CD14-positive monocyte (primary cell): ENCODE measurements around the gene GCKR. TPM values are rescaled to one million over a fixed set of nuclear protein-coding genes. Genes with fewer than 3 reads are reported as not detected.

Source experiments
- DNase-seq, 3 donors: peaks; one replicate each; pipeline ENCODE4 v3.0.0-alpha.2; 2011 to 2022
- H2AFZ ChIP-seq: 2 replicates; pipeline ENCODE4 v1.6.0; 2012; ENCODE audit warnings: mild to moderate bottlenecking, low read depth, low read length, inconsistent platforms; ENCODE audit not compliant: insufficient read depth, poor library complexity, severe bottlenecking
- H3K27ac ChIP-seq, 2 donors: 1 replicate in 1 of 2; 2 replicates in 1 of 2; pipeline ENCODE4 v1.5.1; 2012 to 2013; ENCODE audit warnings: low read length in 2 of 2, control low read depth in 1 of 2, inconsistent platforms in 1 of 2, low read depth in 1 of 2, mild to moderate bottlenecking in 1 of 2
- H3K27me3 ChIP-seq, 2 donors: one replicate each; pipeline versions ENCODE4 v1.6.0 to v1.6.1; 2011 to 2013; ENCODE audit warnings: low read length in 2 of 2; ENCODE audit not compliant: control insufficient read depth in 2 of 2, insufficient read depth in 2 of 2
- H3K36me3 ChIP-seq, 2 donors: replicated peaks in 1 of 2; 1 replicate in 1 of 2; 2 replicates in 1 of 2; pipeline versions ENCODE4 v1.5.1 to v1.6.1; 2012 to 2013; ENCODE audit warnings: low read length in 2 of 2, control low read depth in 1 of 2, inconsistent platforms in 1 of 2, mild to moderate bottlenecking in 1 of 2; ENCODE audit not compliant: insufficient read depth in 2 of 2, control insufficient read depth in 1 of 2
- H3K4me1 ChIP-seq, 2 donors: 1 replicate in 1 of 2; 2 replicates in 1 of 2; pipeline versions ENCODE4 v1.5.1 to v1.6.1; 2012 to 2013; ENCODE audit warnings: low read length in 2 of 2, control low read depth in 1 of 2, inconsistent platforms in 1 of 2, mild to moderate bottlenecking in 1 of 2, moderate library complexity in 1 of 2; ENCODE audit not compliant: insufficient read depth in 2 of 2, control insufficient read depth in 1 of 2
- H3K4me2 ChIP-seq: replicated peaks from 2 replicates; pipeline ENCODE3; 2012; ENCODE audit warnings: low read length, moderate library complexity, mild to moderate bottlenecking; ENCODE audit not compliant: poor library complexity, severe bottlenecking; ENCODE audit errors: extremely low read depth
- H3K4me3 ChIP-seq, 3 experiments: fragments of 200-600 bp in 1 of 3; sonication (generic) in 1 of 3; replicated peaks in 1 of 3; 1 replicate in 2 of 3; 2 replicates in 1 of 3; pipeline ENCODE4 v1.5.1; 2011 to 2013; ENCODE audit warnings: low read length in 3 of 3, mild to moderate bottlenecking in 3 of 3, control low read depth in 2 of 3, low read depth in 2 of 3, inconsistent platforms in 1 of 3, moderate library complexity in 1 of 3
- H3K79me2 ChIP-seq: 2 replicates; pipeline ENCODE4 v1.6.0; 2012; ENCODE audit warnings: mild to moderate bottlenecking, control low read depth, inconsistent platforms, low read length, moderate library complexity; ENCODE audit not compliant: insufficient read depth
- H3K9ac ChIP-seq: 2 replicates; pipeline ENCODE4 v1.6.0; 2017; ENCODE audit warnings: low read length, mild to moderate bottlenecking; ENCODE audit not compliant: insufficient read depth, poor library complexity, severe bottlenecking
- H3K9me3 ChIP-seq, 2 donors: replicated peaks in 1 of 2; 1 replicate in 1 of 2; 2 replicates in 1 of 2; pipeline versions ENCODE4 v1.5.1 to v1.6.1; 2012 to 2013; ENCODE audit warnings: low read length in 2 of 2, control low read depth in 1 of 2; ENCODE audit not compliant: control insufficient read depth in 1 of 2, insufficient read depth in 1 of 2
- H4K20me1 ChIP-seq: 2 replicates; pipeline ENCODE4 v1.6.0; 2012; ENCODE audit warnings: mild to moderate bottlenecking, low read length, control low read depth, moderate library complexity; ENCODE audit not compliant: insufficient read depth
- H3K27ac Mint-ChIP-seq, 7 donors: one replicate each; pipeline ENCODE4 v1.8.0; 2020; ENCODE audit warnings: mild to moderate bottlenecking in 7 of 7, mixed read lengths in 7 of 7, moderate library complexity in 6 of 7, inconsistent platforms in 2 of 7
- H3K27me3 Mint-ChIP-seq, 3 donors: one replicate each; pipeline ENCODE4 v1.8.0; 2021 to 2022; ENCODE audit warnings: low read depth in 3 of 3, mild to moderate bottlenecking in 3 of 3, mixed read lengths in 3 of 3, moderate library complexity in 3 of 3, inconsistent platforms in 1 of 3
- H3K36me3 Mint-ChIP-seq, 2 donors: one replicate each; pipeline ENCODE4 v1.8.0; 2020; ENCODE audit warnings: mixed read lengths in 2 of 2, inconsistent platforms in 1 of 2, mild to moderate bottlenecking in 1 of 2
- H3K4me1 Mint-ChIP-seq: one replicate; pipeline ENCODE4 v1.8.0; 2020; ENCODE audit warnings: mild to moderate bottlenecking, mixed read lengths
- H3K4me3 Mint-ChIP-seq, 2 donors: one replicate each; pipeline ENCODE4 v1.8.0; 2020; ENCODE audit warnings: mild to moderate bottlenecking in 2 of 2, mixed read lengths in 2 of 2, moderate library complexity in 1 of 2
- H3K9me3 Mint-ChIP-seq, 7 donors: one replicate each; pipeline ENCODE4 v1.8.0; 2020 to 2022; ENCODE audit warnings: mixed read lengths in 7 of 7, mild to moderate bottlenecking in 6 of 7, moderate library complexity in 6 of 7, inconsistent platforms in 2 of 7
- CTCF ChIP-seq: fragments of 200-600 bp; IDR thresholded peaks from one replicate; pipeline ENCODE4 v1.8.0; 2022; ENCODE audit warnings: antibody characterized with exemption, mild to moderate bottlenecking
- WGBS: methylation state at CpG from one replicate; pipeline ENCODE4 v1.1.5; 2013; ENCODE audit warnings: missing lambda C conversion rate; ENCODE audit not compliant: insufficient coverage; 5-methylcytosine and 5-hydroxymethylcytosine counted together
- intact Hi-C, 2 donors: fragments of 100-400 bp; cut with micrococcal nuclease; formaldehyde crosslinking; loops; one replicate each; pipeline versions ENCODE4 v1.15.0 to v1.15.1; 2023
- polyA plus RNA-seq, 3 donors: library from polyadenylated mRNA; depleted of rRNA in 1 of 3; unstranded in 2 of 3; stranded (reverse) in 1 of 3; fragments of 300-500 nt in 2 of 3; fragments of >200 nt in 1 of 3; fragmentation: Illumina TruSeq in 2 of 3; gene quantifications; 1 replicate in 2 of 3; 2 replicates in 1 of 3; pipeline ENCODE4 v1.2.3, GENCODE V29; 2012 to 2021

The GCKR gene
- polyA plus RNA-seq, 3 donors, result not detected

DNA sequence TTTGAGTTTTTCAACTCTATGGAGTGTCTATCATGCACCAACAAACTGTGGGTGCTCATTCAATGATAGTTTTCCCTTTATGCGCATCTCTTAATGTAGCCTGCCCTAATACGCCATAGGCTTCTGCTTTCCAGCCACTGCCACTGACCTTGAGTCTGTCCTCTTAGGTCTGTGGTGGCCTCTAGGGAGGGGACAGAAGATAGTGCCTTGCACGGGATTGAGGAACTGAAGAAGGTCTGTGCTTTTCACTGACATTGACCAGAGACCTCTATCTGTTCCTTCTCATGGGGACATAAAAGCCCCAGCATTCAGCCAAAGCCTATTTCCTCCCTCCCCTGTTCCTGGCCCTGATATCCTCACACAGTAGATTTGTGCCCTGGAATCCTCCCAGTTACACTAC is 2.3 kb downstream of the GCKR start:
- Mint-ChIP-seq H3K4me3 (no peak overlapping the region), H3K9me3 (peaks cover 0 to 15% (median 2%) of the 10 kb centered on the region in 7 donors), H3K36me3 (peaks cover 11 to 18% of the 10 kb centered on the region in 2 donors), H3K27me3 (peaks cover 40 to 52% (median 44%) of the 10 kb centered on the region in 3 donors), H3K27ac (no peak overlapping the region), H3K4me1 (peaks cover 26% of the 10 kb centered on the region)
- H3K4me3 ChIP-seq, result no peak overlapping the region
- H4K20me1 ChIP-seq, result no peaks in the 10 kb centered on the region
- no peak for DNase-seq
- no peak overlapping the region for H3K4me2 ChIP-seq
- no peak overlapping the region for H3K27ac ChIP-seq
- H3K79me2 ChIP-seq, result no peaks in the 10 kb centered on the region
- H3K36me3 ChIP-seq, result no peaks in the 10 kb centered on the region
- peaks cover 35 to 51% of the 10 kb centered on the region in 2 donors for H3K27me3 ChIP-seq
- H3K4me1 ChIP-seq, result peaks cover 12 to 22% of the 10 kb centered on the region in 2 donors
- intact Hi-C loops, result loop anchor here (10.0 kb wide), 3 partner anchors 86 to 124 kb away; partner anchors contain the start of genes EIF2B4 (in 1 of the 2), SNX17 (in 1 of the 2), ZNF512 (in 1 of the 2) and ZNF513 (in 1 of the 2)
- no CpG with 5 or more reads among the region's 3 CpGs for WGBS
- H3K9me3 ChIP-seq, result peaks cover 0 to 4% of the 10 kb centered on the region in 2 donors
- no peak for TF ChIP-seq CTCF
- no peak overlapping the region for H2AFZ ChIP-seq
- no peak overlapping the region for H3K9ac ChIP-seq

- Histone ChIP-seq H3K4me1 (peaks cover 4 to 5% of the 10 kb centered on the region in 2 donors), H2AFZ (no peak overlapping the region), H3K27ac (no peak overlapping the region), H3K4me2 (no peak overlapping the region), H4K20me1 (no peaks in the 10 kb centered on the region), H3K27me3 (peaks cover 20 to 34% of the 10 kb centered on the region in 2 donors), H3K79me2 (no peaks in the 10 kb centered on the region), H3K9me3 (no peaks in the 10 kb centered on the region), H3K9ac (no peak overlapping the region), H3K4me3 (no peak overlapping the region), H3K36me3 (no peaks in the 10 kb centered on the region)
- Mint-ChIP-seq H3K27ac (no peak overlapping the region), H3K4me1 (peaks cover 12% of the 10 kb centered on the region), H3K4me3 (no peak overlapping the region), H3K36me3 (peaks cover 0 to 6% of the 10 kb centered on the region in 2 donors), H3K27me3 (peaks cover 24 to 34% (median 34%) of the 10 kb centered on the region in 3 donors), H3K9me3 (peaks cover 0 to 6% (median 0%) of the 10 kb centered on the region in 7 donors)
- TF ChIP-seq CTCF, result no peak
- intact Hi-C loops, result no loop called here
- no peak for DNase-seq
Measured at GRCh38 chr2:27501042-27501441, 4.4 kb downstream of the GCKR start.
